Suppressor macrophage (primary cell): ENCODE data around the gene KRT81.
"Not testable (repeated sequence)": the region's sequence is repeated elsewhere in the genome, so short reads cannot be mapped to it uniquely, and the experiment has no call there.

ENCODE experiments used
- DNase-seq, 4 experiments: peaks; one replicate each; pipeline ENCODE4 v3.0.0-alpha.2; 2020 to 2022

The KRT81 gene

GRCh38 chr12:52271158-52271557 lies 20.2 kb downstream of the KRT81 start:
- no peak for DNase-seq

DNA sequence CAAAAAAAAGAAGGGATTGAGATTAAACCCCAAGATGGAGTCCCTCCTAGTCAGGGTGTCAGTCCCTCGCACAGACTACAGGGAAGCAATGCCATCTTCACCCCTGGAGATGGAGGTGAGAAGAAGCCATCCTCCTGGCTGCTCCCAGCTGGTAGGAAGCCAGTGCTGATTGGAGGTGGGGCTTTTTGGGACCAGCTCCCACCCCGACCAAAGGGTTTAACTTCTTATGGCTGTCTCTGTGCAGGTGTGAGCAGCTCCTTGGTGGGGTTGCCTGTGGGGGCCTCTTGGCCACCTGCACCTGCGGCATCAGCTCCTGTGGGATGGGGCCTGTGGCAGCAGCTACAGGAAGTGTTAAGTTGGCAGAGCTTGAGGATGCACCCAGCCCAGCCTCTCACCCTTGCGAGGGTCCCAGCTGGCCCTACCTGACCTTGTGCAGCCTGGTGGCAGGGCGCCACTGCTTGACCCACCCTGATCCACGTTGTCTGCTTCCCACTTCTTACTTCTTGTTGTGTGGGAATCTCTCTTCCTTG lies 20.7 kb downstream of the KRT81 start:
- no peak for DNase-seq

DNA sequence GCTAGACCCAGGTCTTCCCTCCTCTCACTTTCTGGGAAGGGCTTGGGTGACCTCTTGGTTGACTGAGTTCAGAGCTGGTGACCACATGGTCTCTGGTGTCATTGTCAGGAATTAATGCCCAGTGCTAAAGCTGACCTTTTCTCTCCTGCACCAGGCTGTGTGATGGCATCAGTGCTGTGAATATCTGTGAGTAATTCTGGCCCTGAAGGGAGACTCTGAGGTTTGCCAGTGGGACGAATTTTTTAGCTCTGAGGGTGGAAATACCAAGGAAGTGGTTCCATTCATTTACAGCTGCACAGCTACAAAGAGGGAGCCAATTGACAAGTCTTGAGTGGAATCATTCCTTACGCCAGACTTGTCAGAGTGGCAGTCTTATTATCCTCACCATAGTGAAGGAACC lies 23.1 kb downstream of the KRT81 start:
- DNase-seq = no peak

GRCh38 chr12:52267699-52268098 lies 23.6 kb downstream of the KRT81 start:
- DNase-seq = no peak

DNA sequence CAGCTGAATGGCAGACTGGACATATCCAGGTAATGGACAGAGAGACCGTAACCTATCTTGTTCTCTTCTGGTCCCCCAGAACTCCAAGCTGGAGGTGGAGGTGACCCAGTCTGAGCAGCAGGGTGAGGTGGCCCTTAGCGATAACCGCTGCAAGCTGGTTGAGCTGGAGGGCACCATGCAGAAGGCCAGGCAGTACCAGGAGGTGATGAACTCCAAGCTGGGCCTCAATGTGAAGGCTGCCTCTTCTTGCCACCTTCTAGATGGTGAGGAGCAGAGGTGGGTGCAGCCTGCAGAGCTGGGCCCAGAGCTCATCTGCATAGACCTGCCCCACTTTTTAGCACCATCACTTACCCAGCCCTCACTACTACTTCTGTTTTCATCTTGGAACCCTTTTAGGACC lies 24.1 kb downstream of the KRT81 start:
- no peak for DNase-seq

- DNase-seq = no peak
Measured at GRCh38 chr12:52266514-52266913, 24.8 kb downstream of the KRT81 start.

- no peak for DNase-seq
Measured at GRCh38 chr12:52264435-52264825, 26.9 kb downstream of the KRT81 start.

DNA sequence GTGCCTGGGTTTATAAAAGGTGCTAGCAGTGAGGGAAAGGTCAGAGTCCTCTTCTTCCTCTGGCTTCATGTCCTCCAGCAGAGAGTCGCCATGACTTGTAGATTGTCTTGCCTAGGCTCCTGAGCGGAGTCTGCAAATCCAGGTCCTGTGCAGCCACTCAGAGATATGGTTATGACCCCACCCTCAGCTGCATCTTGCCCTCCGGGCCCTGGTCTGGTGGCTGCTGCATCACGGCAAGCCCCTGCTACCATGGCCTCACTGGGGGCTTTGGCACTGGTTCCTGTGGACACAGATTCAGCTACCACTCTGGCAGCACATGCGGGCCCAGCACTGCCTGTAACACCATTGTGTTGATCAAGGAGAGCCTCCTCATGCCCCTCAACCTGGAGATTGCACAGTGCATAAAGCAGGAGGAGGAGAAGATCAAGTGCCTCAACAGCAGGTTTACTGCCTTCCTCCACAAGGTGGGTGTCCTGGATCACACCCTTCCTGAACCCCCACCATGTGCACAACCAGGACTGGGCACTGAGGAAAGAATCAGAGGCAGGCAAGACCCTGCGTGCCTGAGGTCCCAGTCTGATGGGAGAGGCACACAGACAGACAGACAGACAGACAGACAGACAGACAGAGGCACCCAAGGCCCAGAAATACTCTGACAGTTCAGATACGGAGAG lies 27.4 kb downstream of the KRT81 start:
- DNase-seq = no peak

DNA sequence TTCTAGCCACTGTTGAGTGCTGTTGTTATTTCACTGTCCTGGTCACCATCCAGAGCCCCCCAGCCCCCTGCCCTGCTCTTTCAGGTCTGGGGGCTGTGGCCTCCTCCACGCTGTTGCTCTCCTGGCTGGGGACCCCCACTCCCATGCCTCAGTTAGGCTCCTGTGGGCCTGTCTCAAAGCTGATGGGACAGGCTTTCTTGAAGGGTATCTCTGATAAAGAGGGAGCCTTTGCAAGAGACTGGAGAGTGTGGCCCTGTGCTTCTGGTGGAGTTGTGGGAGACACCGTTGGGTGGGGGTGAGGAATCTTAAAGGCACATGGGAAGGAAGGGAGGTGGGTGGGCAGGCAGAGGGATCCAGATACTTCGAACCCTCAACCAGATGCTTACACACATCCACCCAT lies 29.0 kb downstream of the KRT81 start:
- no peak for DNase-seq

DNA sequence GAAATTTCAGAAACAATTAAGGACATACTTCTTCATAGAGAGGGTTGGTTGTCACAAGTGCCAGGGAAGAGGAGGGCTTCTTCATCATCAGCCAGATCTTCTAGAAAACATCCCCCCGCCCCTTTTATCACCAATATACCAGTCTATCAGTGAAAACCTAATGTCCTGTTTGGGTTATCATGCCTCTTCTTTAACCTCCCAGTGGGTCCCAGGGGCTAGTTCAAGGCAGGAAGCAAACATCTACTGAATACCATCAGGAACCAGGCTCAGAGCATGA lies 30.2 kb downstream of the KRT81 start:
- DNase-seq = no peak

DNA sequence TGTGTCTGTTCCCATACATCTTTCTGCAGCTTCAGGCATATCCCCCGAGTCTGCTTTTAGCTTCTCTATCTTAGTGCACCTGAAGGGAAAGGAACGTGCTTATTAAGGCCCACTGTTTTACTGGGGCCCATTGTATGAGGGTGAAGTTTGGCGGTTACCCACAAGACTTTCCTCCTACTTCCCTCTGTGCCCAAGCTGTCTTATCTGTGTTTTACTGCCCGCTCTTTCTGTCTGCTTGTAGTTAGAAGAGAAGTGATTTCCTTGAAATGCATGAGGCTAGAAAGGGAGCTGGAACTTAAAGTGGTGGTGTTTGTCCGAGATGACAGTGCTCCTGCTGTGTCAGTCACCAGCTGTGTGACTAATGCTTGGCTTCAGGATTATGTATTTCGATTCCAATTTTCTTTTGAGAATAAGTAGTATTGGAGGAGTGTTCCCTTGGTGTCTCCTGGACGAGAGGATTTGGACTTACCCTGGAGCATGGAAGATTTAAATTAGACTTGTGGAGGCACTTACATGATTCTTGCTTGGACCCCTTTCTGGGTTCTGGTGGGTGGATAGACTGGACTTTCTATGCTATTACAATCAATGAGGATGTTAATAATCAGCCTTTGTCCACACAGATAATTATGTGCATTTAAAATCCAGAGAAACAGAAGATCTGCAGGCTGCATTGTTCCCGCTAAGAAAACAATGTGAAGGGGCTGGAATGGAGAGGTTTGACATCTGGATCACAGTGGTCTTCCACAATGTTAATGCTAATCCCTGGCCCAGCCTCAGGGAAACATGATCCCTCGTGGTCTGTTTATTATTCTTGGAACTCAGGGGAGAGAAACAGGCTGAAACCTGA lies 30.8 kb downstream of the KRT81 start:
- DNase-seq = no peak

DNA sequence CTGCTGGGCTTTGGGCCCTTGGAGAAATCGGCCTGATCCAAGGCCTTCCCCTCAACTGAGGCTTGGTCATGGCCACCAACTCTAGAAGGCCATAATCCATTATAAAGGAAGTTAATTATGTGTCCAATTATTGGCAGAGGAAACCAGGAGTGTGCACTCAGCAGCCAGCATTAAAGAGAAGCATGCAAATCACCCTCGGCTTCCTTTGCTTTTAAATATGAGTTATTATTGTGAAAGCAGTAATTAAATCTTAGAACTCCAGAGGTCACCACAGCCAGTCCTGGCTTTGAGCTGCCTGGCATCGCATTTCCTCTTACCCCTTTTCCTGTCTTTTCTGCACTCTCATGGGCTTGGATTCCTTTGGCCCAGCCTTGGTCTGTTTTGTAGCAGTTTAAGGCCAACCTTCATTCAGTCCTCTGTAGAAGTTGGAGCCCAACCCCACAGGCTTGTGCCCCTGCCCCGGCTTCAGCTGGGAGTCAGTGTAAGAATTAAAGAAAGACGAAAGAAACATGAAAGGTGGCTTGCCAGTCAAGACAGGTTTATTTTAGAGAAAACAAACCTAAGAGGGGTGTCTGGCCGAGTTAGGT lies 31.6 kb downstream of the KRT81 start:
- DNase-seq = no peak

GRCh38 chr12:52258335-52258901 lies 32.9 kb downstream of the KRT81 start:
- DNase-seq = peak in 1 of 4 experiments; percentile 34

- not testable (repeated sequence) for DNase-seq
Measured at GRCh38 chr12:52257922-52258321, 33.4 kb downstream of the KRT81 start.

DNA sequence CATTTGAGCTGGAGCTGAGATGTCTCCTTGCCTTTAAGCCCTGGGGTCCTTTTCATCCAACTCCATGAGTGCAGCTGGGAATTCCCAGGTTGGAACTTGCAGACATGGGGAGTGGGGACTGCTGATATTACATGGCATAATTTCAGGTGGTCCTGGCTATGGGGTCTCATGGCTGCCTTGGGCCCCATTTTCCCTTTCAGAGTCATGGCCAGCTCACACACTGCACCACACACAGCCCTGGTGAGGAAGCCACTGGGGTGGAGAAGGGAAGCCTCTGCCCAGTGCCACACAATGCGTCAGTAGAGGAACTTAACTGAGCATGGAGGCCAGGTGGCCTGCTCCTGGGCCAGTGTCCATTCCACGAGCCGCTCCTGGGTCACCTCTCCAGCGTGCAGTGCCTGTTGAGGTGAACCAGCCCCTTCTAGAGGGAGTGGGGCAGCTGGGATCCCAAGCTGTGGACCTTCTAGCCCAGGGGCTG lies 34.2 kb downstream of the KRT81 start:
- peak in 1 of 4 experiments; percentile 27 for DNase-seq

DNA sequence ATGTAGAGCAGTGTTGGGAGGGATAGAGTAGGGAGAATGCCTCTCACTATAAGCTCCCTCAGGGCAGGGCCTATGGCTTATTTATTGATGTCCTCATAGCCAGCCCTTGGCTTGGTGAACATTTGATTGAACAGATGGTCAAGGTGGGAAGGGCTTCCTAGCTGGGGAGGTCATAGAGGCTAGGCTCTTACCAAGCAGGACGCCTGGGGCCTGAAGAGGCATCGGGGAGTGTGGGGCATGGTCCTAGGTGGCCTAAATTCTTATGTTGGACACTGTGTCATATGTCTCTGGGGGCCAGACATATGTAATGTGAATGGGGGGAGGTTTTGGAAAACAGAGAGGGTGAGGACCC lies 34.8 kb downstream of the KRT81 start:
- no peak for DNase-seq

DNA sequence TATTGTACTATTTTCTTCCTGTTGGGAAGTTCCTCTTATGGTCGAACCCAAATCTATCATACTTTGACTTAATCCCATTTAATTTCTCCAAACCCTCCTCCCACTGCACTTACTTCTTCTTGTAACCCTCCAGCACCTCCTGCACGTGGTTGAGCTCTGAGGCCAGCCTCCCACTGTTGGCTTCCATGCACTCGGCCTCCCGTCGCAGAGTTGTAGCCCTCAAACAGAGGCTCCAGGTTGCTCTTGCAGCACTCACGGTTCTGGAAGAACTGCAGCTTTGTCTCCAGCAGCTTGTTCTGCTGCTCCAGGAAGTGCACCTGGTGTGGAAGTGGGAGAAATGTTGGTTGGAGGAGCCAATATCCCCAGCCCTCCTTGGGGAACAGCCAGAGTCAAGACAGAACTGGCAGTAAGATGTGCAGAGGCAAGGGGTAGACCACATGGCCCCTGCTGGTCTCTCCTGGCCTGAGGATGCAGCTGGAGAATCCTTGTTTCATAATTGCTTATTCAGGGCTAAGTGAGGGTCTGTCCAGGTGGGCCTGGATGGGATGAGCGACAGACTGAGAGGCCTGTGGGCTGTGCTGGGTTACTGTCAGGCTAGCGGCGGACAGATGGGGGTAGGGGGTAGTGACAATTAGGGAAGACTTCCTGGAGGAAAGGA lies 35.3 kb downstream of the KRT81 start:
- DNase-seq = no peak

DNA sequence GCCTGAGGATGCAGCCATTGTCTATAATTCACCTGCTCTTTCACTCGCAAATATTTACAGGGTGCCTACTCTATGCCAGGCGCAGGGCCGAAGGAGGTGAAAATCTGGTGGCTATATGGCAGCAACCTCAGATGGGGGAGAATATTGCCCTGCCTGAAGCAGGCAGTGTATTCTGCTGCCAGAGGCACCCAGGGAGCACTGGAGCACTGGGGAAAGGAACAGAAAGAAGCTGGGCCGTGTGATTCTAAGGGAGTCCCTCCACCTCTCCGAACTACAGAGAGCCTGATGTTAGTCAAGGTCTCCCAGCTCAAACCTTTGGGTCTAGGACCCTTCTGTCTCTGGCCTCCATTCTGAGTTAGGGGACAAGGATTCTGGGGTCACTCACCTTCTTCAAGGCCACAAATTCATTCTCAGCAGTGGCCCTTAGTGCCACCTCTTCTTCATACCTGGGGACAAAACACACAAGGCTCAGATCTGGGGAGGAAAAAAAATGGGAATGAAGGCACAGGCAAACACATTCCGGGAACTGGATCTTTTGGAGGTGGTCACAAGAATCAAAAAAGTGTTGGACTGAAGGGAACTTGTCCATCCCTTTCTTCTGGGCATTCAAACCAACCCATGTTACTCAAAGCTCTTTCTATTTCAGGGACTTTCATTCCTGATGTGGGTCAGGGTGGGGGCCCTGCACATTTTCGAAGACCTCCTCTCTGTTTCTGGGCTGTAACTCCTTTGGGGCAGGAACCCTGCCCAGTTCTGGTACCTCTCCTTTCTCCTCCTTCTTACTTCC lies 36.2 kb downstream of the KRT81 start:
- no peak for DNase-seq

DNA sequence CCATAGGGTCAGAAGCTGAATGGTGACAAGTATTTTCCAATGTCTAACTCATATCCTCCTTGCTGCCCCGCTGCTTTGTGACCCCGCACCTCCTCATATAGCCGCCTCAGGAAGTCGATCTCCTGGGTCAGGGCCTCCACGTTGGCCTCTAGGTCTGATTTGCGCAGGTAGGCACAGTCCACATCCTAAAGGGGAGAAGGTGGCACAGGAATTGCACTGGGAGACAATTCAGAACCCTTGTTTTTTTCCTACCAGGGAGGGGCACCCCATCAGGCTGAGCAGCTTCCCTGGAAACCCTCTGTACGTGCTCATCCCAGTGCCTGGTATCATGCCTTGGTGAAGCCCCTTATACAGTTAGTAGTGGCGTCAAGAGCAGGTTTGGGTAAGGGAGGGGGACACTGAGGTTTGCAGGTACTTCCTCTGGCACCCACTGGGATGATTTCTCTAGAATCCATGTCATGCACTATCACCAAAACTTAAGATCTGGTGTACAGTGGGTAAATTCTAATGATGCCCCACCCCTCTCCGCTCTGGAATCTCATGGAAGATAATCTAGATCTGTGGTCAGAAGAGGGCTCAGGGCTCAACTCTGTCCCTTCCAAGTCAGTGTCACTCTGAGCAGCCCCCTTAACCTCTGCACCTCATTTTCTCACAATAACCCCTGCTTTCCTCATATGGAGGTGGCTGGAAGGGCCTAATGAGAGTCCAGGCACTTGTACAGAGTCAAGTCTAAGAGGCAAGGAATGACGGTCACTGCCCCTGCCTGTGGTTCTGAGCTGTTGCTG lies 37.0 kb downstream of the KRT81 start:
- no peak for DNase-seq

DNA sequence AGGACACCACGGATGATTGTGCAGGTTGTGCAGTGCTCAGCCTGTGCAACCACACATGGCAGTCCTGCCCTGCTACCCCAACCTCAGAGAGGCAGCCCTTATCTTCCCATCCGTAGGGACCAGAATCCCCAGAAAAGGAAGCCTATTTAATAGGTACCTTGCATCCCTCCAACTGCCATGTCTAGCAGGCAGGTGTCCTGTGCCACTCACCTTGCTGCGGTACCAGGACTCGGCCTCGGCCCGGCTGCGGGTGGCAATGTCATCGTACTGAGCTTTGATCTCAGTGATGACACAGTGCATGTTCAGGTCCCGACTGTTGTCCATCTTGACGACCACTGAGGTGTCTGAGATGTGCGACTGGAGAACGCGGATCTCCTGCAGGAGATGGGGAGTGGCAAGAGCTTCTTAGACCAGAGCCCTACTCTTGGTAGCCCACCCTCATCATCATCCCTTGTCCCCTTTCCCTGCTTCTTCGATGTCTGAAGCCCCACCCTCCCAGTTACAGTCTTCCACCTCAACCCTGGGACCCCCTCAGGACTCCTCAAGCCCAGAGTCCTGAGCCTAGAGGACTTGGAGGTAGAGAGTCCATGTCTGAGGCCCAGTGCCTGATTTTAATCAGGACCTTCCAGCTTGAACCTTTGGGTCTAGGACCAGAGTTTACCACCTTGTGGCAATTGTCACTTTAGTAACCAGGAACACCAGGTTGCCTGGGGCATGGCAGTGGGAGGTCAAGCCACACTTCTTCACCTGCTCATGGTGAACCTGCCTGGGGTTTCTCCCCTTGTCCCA lies 37.7 kb downstream of the KRT81 start:
- no peak for DNase-seq
